Measurements from ENCODE around the gene MIEF1.
"Not testable (repeated sequence)": the region's sequence is repeated elsewhere in the genome, so short reads cannot be mapped to it uniquely, and the experiment has no call there.

MIEF1 gene

DNA sequence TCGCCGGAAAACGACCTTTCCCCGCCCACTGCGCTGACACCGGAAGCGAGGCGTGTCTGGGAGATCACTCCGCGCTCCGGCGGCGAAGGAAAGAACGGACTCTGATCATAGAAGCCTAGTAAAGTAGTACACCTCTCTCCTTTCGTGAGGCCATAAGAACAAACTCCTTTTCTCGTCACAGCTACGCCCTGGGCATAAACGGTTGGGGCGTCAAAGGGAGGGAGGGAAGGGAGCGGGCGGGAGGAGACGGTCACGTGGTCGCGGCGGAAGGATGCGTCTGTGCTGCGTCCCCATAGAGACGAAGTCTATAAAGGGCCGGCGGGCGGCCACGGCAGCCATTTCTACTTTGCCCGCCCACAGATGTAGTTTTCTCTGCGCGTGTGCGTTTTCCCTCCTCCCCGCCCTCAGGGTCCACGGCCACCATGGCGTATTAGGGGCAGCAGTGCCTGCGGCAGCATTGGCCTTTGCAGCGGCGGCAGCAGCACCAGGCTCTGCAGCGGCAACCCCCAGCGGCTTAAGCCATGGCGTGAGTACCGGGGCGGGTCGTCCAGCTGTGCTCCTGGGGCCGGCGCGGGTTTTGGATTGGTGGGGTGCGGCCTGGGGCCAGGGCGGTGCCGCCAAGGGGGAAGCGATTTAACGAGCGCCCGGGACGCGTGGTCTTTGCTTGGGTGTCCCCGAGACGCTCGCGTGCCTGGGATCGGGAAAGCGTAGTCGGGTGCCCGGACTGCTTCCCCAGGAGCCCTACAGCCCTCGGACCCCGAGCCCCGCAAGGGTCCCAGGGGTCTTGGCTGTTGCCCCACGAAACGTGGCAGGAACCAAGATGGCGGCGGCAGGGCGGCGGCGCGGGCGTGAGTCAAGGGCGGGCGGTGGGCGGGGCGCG, 18.4 kb downstream of the MIEF1 start, which contains the start of gene ATF4:
Gene ATF4 (plus strand): TSS at position 337 of the 880 bp plus-strand sequence. CDS start 884 bp downstream, outside the sequence.
- Histone ChIP-seq H3K27ac (ENCODE audit: low read depth in 2 of 2, low read length in 2 of 2) (peak within 1 kb of the TSS; percentile 99 to 100), H3K27me3 (ENCODE audit: control insufficient read depth in 2 of 2, insufficient read depth in 2 of 2, low read length in 2 of 2) (no peaks in the 10 kb centered on the region), H3K9ac (ENCODE audit: low read depth in 1 of 2, low read length in 2 of 2) (peak within 1 kb of the TSS; percentile 98 to 99), H3K4me1 (ENCODE audit: control insufficient read depth in 2 of 2, insufficient read depth in 2 of 2, low read length in 2 of 2) (peaks cover 35 to 37% of the 10 kb centered on the region in 2 donors), H3K36me3 (ENCODE audit: control insufficient read depth in 2 of 2, insufficient read depth in 2 of 2, low read length in 2 of 2) (peaks cover 35 to 42% of the 10 kb centered on the region in 2 donors), H3K4me3 (ENCODE audit: low read length in 2 of 2) (peak within 1 kb of the TSS; percentile 95 to 98), H3K9me3 (ENCODE audit: control insufficient read depth in 2 of 2, low read length in 2 of 2) (no peaks in the 10 kb centered on the region)

GRCh38 chr22:39521106-39521885, 19.2 kb downstream of the MIEF1 start:
- Histone ChIP-seq H3K36me3 (ENCODE audit: control insufficient read depth in 2 of 2, insufficient read depth in 2 of 2, low read length in 2 of 2) (peaks cover 29 to 37% of the 10 kb centered on the region in 2 donors), H3K4me1 (ENCODE audit: control insufficient read depth in 2 of 2, insufficient read depth in 2 of 2, low read length in 2 of 2) (peaks cover 35 to 37% of the 10 kb centered on the region in 2 donors)

GRCh38 chr22:39522091-39522490, 20.0 kb downstream of the MIEF1 start:
- not testable (repeated sequence) for H3K27me3 ChIP-seq (ENCODE audit: control insufficient read depth in 2 of 2, insufficient read depth in 2 of 2, low read length in 2 of 2); H3K9me3 ChIP-seq (ENCODE audit: control insufficient read depth in 2 of 2, low read length in 2 of 2)
- Histone ChIP-seq H3K4me1 (ENCODE audit: control insufficient read depth in 2 of 2, insufficient read depth in 2 of 2, low read length in 2 of 2) (peaks cover 37 to 39% of the 10 kb centered on the region in 2 donors), H3K27ac (ENCODE audit: low read depth in 2 of 2, low read length in 2 of 2) (peak overlapping the region; percentile 99 to 100), H3K4me3 (ENCODE audit: low read length in 2 of 2) (peak overlapping the region; percentile 95 to 98), H3K9ac (ENCODE audit: low read depth in 1 of 2, low read length in 2 of 2) (peak overlapping the region; percentile 98 to 99), H3K36me3 (ENCODE audit: control insufficient read depth in 2 of 2, insufficient read depth in 2 of 2, low read length in 2 of 2) (peaks cover 29 to 37% of the 10 kb centered on the region in 2 donors)

More at GRCh38 chr22:39521106-39521885, 19.2 kb downstream of the MIEF1 start:
- H3K9me3 ChIP-seq (ENCODE audit: control insufficient read depth in 2 of 2, low read length in 2 of 2); H3K27me3 ChIP-seq (ENCODE audit: control insufficient read depth in 2 of 2, insufficient read depth in 2 of 2, low read length in 2 of 2): not testable (repeated sequence)
- Histone ChIP-seq H3K27ac (ENCODE audit: low read depth in 2 of 2, low read length in 2 of 2) (peak overlapping the region; percentile 99 to 100), H3K9ac (ENCODE audit: low read depth in 1 of 2, low read length in 2 of 2) (peak overlapping the region; percentile 98 to 99), H3K4me3 (ENCODE audit: low read length in 2 of 2) (peak overlapping the region; percentile 95 to 98)

GRCh38 chr22:39522567-39523300, 20.6 kb downstream of the MIEF1 start:
- Histone ChIP-seq H3K4me3 (ENCODE audit: low read length in 2 of 2) (peak overlapping the region; percentile 30 to 98), H3K27me3 (ENCODE audit: control insufficient read depth in 2 of 2, insufficient read depth in 2 of 2, low read length in 2 of 2) (no peaks in the 10 kb centered on the region), H3K4me1 (ENCODE audit: control insufficient read depth in 2 of 2, insufficient read depth in 2 of 2, low read length in 2 of 2) (peaks cover 42 to 46% of the 10 kb centered on the region in 2 donors), H3K27ac (ENCODE audit: low read depth in 2 of 2, low read length in 2 of 2) (peak overlapping the region; percentile 34 to 99), H3K9me3 (ENCODE audit: control insufficient read depth in 2 of 2, low read length in 2 of 2) (no peaks in the 10 kb centered on the region), H3K9ac (ENCODE audit: low read depth in 1 of 2, low read length in 2 of 2) (peak overlapping the region; percentile 38 to 55), H3K36me3 (ENCODE audit: control insufficient read depth in 2 of 2, insufficient read depth in 2 of 2, low read length in 2 of 2) (peaks cover 29 to 37% of the 10 kb centered on the region in 2 donors)

DNA sequence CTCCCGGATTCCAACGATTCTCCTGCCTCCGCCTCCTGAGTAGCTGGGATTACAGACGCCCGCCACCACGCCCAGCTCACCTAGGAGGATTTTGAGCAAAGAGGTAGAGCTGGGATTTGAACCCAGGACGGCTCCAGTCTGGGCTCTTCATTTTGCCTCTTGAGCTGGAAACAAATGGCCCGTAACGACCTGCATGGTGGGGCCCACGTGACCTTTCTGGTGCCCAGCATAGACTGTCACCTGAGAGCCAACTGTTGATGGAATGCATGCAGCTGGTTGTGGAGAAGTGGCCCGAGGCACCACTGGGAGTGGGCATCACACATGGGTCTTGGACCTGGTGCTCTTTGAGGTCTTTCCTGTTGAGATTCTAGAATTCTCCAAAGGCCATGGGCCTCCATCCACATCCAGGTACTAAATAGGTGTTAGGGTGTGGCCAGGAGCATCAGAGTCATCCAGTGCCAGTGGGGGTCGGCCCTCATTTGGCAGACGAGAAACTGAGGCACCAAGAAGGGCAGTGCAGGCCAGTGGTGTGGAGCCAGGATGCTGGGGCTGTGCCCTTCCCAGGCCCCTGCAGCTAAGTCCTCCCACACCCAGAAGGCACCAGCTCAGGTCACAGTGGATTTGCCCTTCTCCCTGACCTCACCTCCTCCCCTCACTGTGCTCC, 22.1 kb downstream of the MIEF1 start:
- Histone ChIP-seq H3K9ac (ENCODE audit: low read depth in 1 of 2, low read length in 2 of 2) (no peak overlapping the region), H3K27ac (ENCODE audit: low read depth in 2 of 2, low read length in 2 of 2) (no peak overlapping the region), H3K36me3 (ENCODE audit: control insufficient read depth in 2 of 2, insufficient read depth in 2 of 2, low read length in 2 of 2) (peaks cover 29 to 45% of the 10 kb centered on the region in 2 donors), H3K4me1 (ENCODE audit: control insufficient read depth in 2 of 2, insufficient read depth in 2 of 2, low read length in 2 of 2) (peaks cover 49 to 50% of the 10 kb centered on the region in 2 donors), H3K27me3 (ENCODE audit: control insufficient read depth in 2 of 2, insufficient read depth in 2 of 2, low read length in 2 of 2) (no peaks in the 10 kb centered on the region), H3K9me3 (ENCODE audit: control insufficient read depth in 2 of 2, low read length in 2 of 2) (no peaks in the 10 kb centered on the region), H3K4me3 (ENCODE audit: low read length in 2 of 2) (no peak overlapping the region)

DNA sequence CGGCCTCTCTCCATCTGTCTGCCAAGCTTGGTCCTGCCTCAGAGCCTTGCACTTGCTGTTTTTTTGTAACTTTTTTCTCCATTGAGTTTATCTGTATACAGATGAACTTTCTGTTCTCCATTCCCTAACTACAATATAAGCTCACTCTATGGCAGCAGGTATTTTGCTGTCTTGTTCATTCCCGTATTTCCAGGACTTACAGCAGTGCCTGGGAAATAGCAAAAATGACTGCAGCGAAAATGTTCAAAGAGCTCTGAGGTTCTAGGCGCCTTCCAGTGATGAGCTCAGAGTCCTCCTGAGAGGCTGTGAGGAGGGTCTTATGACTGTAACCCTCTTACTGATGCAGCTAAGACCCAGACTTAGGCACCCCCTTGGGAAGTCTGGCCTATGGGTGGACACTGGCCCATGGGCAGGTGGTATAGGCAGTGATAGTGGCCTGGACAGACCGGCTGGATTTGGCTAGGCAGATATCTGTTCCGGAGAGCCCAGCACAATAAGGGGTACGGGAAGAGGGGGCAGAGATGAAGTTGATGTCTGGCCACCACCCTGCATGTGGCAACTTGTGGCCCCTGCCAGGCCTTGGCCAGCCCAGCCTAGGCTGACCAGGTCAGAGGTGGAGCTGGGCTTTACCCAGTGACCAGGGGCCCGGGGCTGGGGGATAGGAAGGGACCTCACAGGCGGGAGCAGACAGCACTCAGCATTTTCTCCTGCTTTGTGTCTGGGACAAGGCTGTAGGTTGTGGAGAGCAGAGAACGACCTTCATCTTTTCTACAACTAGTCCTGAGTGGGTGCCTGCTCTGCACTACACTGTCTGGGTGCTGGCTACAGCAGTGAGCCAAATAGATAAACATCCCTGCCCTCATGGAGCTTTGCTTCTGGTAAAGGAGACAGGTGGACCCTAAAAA, 22.9 kb downstream of the MIEF1 start:
- Histone ChIP-seq H3K27ac (ENCODE audit: low read depth in 2 of 2, low read length in 2 of 2) (no peak overlapping the region), H3K4me1 (ENCODE audit: control insufficient read depth in 2 of 2, insufficient read depth in 2 of 2, low read length in 2 of 2) (peaks cover 56% of the 10 kb centered on the region in 2 donors), H3K36me3 (ENCODE audit: control insufficient read depth in 2 of 2, insufficient read depth in 2 of 2, low read length in 2 of 2) (peaks cover 29 to 51% of the 10 kb centered on the region in 2 donors), H3K9ac (ENCODE audit: low read depth in 1 of 2, low read length in 2 of 2) (no peak overlapping the region), H3K4me3 (ENCODE audit: low read length in 2 of 2) (no peak overlapping the region), H3K9me3 (ENCODE audit: control insufficient read depth in 2 of 2, low read length in 2 of 2) (no peaks in the 10 kb centered on the region), H3K27me3 (ENCODE audit: control insufficient read depth in 2 of 2, insufficient read depth in 2 of 2, low read length in 2 of 2) (no peaks in the 10 kb centered on the region)

GRCh38 chr22:39525658-39525975, 23.5 kb downstream of the MIEF1 start:
- Histone ChIP-seq H3K9me3 (ENCODE audit: control insufficient read depth in 2 of 2, low read length in 2 of 2) (no peaks in the 10 kb centered on the region), H3K9ac (ENCODE audit: low read depth in 1 of 2, low read length in 2 of 2) (no peak overlapping the region), H3K36me3 (ENCODE audit: control insufficient read depth in 2 of 2, insufficient read depth in 2 of 2, low read length in 2 of 2) (peaks cover 29 to 55% of the 10 kb centered on the region in 2 donors), H3K4me1 (ENCODE audit: control insufficient read depth in 2 of 2, insufficient read depth in 2 of 2, low read length in 2 of 2) (peaks cover 56 to 58% of the 10 kb centered on the region in 2 donors), H3K4me3 (ENCODE audit: low read length in 2 of 2) (no peak overlapping the region), H3K27me3 (ENCODE audit: control insufficient read depth in 2 of 2, insufficient read depth in 2 of 2, low read length in 2 of 2) (no peaks in the 10 kb centered on the region), H3K27ac (ENCODE audit: low read depth in 2 of 2, low read length in 2 of 2) (no peak overlapping the region)

DNA sequence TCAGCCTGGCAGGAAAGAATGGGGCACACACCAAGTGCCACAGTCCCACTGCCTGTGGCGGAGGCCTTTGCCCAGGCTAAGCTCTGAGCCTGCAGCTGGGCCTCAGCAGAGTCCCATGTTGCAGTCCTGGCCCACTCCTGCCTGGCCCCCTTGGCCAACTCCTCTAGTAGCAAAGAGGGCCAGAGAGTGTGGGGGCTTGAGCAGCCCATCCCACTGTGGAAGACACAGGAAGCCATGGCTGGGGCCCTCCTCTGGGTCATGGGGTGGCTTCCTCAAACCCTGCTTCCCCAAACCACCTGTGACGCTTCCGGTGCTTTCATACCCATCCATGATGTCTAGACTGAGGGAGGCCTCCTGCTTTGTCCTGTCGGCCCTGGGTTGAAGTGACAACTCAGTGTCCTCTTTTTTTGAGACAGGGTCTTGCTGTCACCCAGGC, 24.7 kb downstream of the MIEF1 start:
- H3K9me3 ChIP-seq (ENCODE audit: control insufficient read depth in 2 of 2, low read length in 2 of 2) = no peaks in the 10 kb centered on the region
- H3K27me3 ChIP-seq (ENCODE audit: control insufficient read depth in 2 of 2, insufficient read depth in 2 of 2, low read length in 2 of 2) = no peaks in the 10 kb centered on the region
- peak overlapping the region in 1 of 2 donors; percentile 89 for H3K27ac ChIP-seq (ENCODE audit: low read depth in 2 of 2, low read length in 2 of 2)
- no peak overlapping the region for H3K4me3 ChIP-seq (ENCODE audit: low read length in 2 of 2)
- peaks cover 24 to 51% of the 10 kb centered on the region in 2 donors for H3K36me3 ChIP-seq (ENCODE audit: control insufficient read depth in 2 of 2, insufficient read depth in 2 of 2, low read length in 2 of 2)
- no peak overlapping the region for H3K9ac ChIP-seq (ENCODE audit: low read depth in 1 of 2, low read length in 2 of 2)
- H3K4me1 ChIP-seq (ENCODE audit: control insufficient read depth in 2 of 2, insufficient read depth in 2 of 2, low read length in 2 of 2) = peaks cover 63 to 64% of the 10 kb centered on the region in 2 donors

All from mucosa of rectum (tissue), 2 donors.